ENCODE measurements around the gene TK2.

DNA sequence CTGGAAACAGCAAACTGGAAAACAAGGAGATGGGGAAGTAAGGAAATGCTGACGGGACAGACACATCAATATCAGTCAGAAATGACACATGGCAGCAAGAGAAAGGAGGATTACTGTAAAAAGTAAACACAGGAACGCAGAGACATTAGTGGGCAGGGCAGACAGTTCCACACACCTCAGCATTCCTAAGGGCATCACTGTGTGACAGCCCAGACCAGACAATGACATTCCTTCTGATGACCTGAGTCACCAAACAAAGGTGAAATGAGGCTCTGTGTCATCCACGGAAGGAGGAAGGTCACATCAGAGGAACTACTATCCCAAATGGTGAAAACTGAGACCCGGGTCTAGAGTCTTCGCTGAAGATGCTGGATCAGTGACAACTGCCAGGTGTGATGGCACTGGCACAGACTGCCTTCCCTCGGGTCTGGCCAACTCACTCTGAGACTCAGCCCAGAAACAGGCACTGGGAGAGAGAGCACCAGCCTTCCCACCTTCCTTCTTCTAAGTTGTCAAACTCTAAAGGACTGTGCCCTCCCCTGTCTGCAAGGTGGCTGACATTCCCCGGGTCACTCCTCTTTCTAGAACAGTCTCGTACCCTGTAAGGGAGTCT lies 36.7 kb downstream of the TK2 start:
- TF ChIP-seq MAZ (IDR thresholded peaks at IDR 0.05; ENCODE audit: borderline replicate concordance, low read depth, low read length) (no peak), JUN (IDR thresholded peaks at IDR 0.05) (no peak), POLR2A (IDR thresholded peaks at IDR 0.05; ENCODE audit: low read length) (no peak)
